ENCODE data around the gene PRND. TPM values are rescaled to one million over a fixed set of nuclear protein-coding genes. Genes with fewer than 3 reads are reported as not detected.

PRND gene
- total and polyA plus RNA-seq, 2 of the 8 experiments (the other 6 are each of a cell fraction or from before 2014, with no cell fraction given): 0.09 to 0.11 TPM

DNA sequence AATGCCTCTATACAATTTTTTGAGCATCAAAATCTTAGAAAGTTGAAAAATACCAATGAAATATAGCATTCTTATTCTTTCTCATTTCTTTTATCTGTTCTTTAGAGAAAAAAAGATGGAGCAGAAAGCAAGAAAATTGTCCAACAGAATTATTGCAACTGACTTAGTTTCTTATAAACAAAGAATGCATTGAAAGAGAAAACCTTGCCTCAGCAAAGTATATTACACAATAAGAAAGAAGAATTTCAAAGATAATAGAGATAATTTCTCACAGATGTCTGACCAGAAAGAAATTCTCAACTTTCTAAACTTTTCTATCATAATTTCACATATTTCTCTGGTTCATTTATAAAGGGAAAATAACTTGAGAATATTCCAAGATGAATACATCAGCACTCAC lies 47.0 kb upstream of the PRND start:
- FAIRE-seq: no peak
- TF ChIP-seq BRCA1 (IDR thresholded peaks at IDR 0.05; ENCODE audit: low read depth, low read length) (no peak), NRF1 (IDR thresholded peaks at IDR 0.05; ENCODE audit: low read depth, low read length) (no peak), POU5F1 (IDR thresholded peaks at IDR 0.05; ENCODE audit: low read depth, low read length) (no peak), SRF (IDR thresholded peaks at IDR 0.05; ENCODE audit: low read depth, low read length) (no peak), CEBPB (IDR thresholded peaks at IDR 0.05; ENCODE audit: low read depth, low read length) (no peak), HDAC2 (IDR thresholded peaks at IDR 0.05; ENCODE audit: borderline replicate concordance in 1 of 2, low read depth in 2 of 2, low read length in 2 of 2) (no peak), KDM1A (IDR thresholded peaks at IDR 0.05; ENCODE audit: borderline replicate concordance, low read length) (no peak), NANOG (IDR thresholded peaks at IDR 0.05; ENCODE audit: insufficient read depth, low read depth, low read length, poor library complexity, severe bottlenecking) (no peak), TBP (IDR thresholded peaks at IDR 0.05; ENCODE audit: low read depth, low read length) (no peak), RNF2 (IDR thresholded peaks at IDR 0.05; ENCODE audit: borderline replicate concordance, low read depth, low read length, missing control alignments, poor library complexity, severe bottlenecking) (no peak), MAFK (IDR thresholded peaks at IDR 0.05; ENCODE audit: low read depth, low read length) (no peak), CBX8 (IDR thresholded peaks at IDR 0.05; ENCODE audit: borderline replicate concordance, low read depth, low read length) (no peak), EGR1 (IDR thresholded peaks at IDR 0.05; ENCODE audit: borderline replicate concordance, low read depth, low read length) (no peak), CTBP2 (IDR thresholded peaks at IDR 0.05; ENCODE audit: borderline replicate concordance, insufficient read depth, insufficient read length, low read length) (no peak)
- TF ChIP-seq, protein P1, sequence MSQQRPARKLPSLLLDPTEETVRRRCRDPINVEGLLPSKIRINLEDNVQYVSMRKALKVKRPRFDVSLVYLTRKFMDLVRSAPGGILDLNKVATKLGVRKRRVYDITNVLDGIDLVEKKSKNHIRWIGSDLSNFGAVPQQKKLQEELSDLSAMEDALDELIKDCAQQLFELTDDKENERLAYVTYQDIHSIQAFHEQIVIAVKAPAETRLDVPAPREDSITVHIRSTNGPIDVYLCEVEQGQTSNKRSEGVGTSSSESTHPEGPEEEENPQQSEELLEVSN (IDR thresholded peaks at IDR 0.05): no peak

More for the DNA sequence above, 47.0 kb upstream of the PRND start:
- H3K4me2 ChIP-seq (ENCODE audit: insufficient read depth in 1 of 2, low read depth in 2 of 2, low read length in 2 of 2): no peak overlapping the region
- no peaks in the 10 kb centered on the region for H3K9me3 ChIP-seq (ENCODE audit: insufficient read depth in 2 of 2, low read depth in 1 of 2, low read length in 1 of 2)
- H2BK12ac ChIP-seq (ENCODE audit: low read depth, low read length): no peak overlapping the region
- H2AK5ac ChIP-seq (ENCODE audit: low read depth, low read length): no peak overlapping the region
- H3K36me3 ChIP-seq (ENCODE audit: control insufficient read depth in 2 of 4, insufficient read depth in 4 of 4, low read length in 3 of 4): no peaks in the 10 kb centered on the region
- H2BK15ac ChIP-seq (ENCODE audit: low read length): no peak overlapping the region
- no peaks in the 10 kb centered on the region for H4K20me1 ChIP-seq (replicated peaks in 1 of 2; ENCODE audit: control insufficient read depth in 1 of 2, insufficient read depth in 2 of 2, low read length in 2 of 2)
- no peak overlapping the region for H4K5ac ChIP-seq (ENCODE audit: insufficient read length, low read depth, low read length)
- H4K91ac ChIP-seq (replicated peaks; ENCODE audit: insufficient read length, low read length): no peak overlapping the region
- no peaks in the 10 kb centered on the region for H3K27me3 ChIP-seq (replicated peaks in 1 of 4; ENCODE audit: control insufficient read depth in 3 of 4, extremely low read depth in 1 of 4, insufficient read depth in 3 of 4, low read length in 3 of 4)
- H3K4me3 ChIP-seq (ENCODE audit: extremely low read depth in 1 of 4, insufficient read depth in 2 of 4, low read depth in 3 of 4, low read length in 4 of 4): no peak overlapping the region
- H3K14ac ChIP-seq (ENCODE audit: insufficient read length): no peak overlapping the region
- no peak for DNase-seq (ENCODE audit: low read depth in 1 of 2, low spot score in 2 of 2)
- H3K4me1 ChIP-seq (replicated peaks in 1 of 4; ENCODE audit: control insufficient read depth in 3 of 4, insufficient read depth in 4 of 4, low read length in 3 of 4): peaks cover 0 to 7% (median 2%) of the 10 kb centered on the region in 4 experiments; a peak in 2 of 7 replicates
- H3K23me2 ChIP-seq (ENCODE audit: low read depth, low read length): no peaks in the 10 kb centered on the region
- H4K8ac ChIP-seq (ENCODE audit: extremely low read depth, insufficient read depth, low read length): no peak overlapping the region
- no peak overlapping the region for H2BK5ac ChIP-seq (ENCODE audit: low read depth, low read length)
- H3K18ac ChIP-seq (ENCODE audit: extremely low read depth, low read length): no peak overlapping the region
- no peaks in the 10 kb centered on the region for H3K79me2 ChIP-seq (ENCODE audit: control insufficient read depth in 1 of 2, insufficient read depth in 2 of 2, low read length in 2 of 2)
- CTCF ChIA-PET (ENCODE audit: partially characterized antibody): no interaction called here
- H3K9ac ChIP-seq (replicated peaks in 1 of 4; ENCODE audit: extremely low read depth in 1 of 4, low read depth in 3 of 4, low read length in 3 of 4): no peak overlapping the region
- POLR2A ChIA-PET (ENCODE audit: partially characterized antibody): no interaction called here
- H3K4ac ChIP-seq (replicated peaks; ENCODE audit: insufficient read length, low read depth, low read length): no peak overlapping the region
- H3K56ac ChIP-seq (replicated peaks; ENCODE audit: insufficient read length, low read depth, low read length): no peak overlapping the region
- H2BK120ac ChIP-seq (replicated peaks; ENCODE audit: low read depth, low read length): no peak overlapping the region
- H3K79me1 ChIP-seq (ENCODE audit: low read depth, low read length): no peaks in the 10 kb centered on the region
- H3K23ac ChIP-seq (ENCODE audit: insufficient read length): no peak overlapping the region
- no peak overlapping the region for H3K27ac ChIP-seq (ENCODE audit: low read depth, low read length)
- H2AFZ ChIP-seq (ENCODE audit: low read length): no peak overlapping the region
- H2BK20ac ChIP-seq (ENCODE audit: low read length): no peak overlapping the region
